ENCODE data around the gene TMEM140.
"Not testable (repeated sequence)": the region's sequence is repeated elsewhere in the genome, so short reads cannot be mapped to it uniquely, and the experiment has no call there.

The TMEM140 gene

GRCh38 chr7:135147899-135148721, at the start of gene TMEM140:
TSS of gene TMEM140 (plus strand) at chr7:135148072. CDS start at chr7:135164442, 16,370 bp downstream.
- no peak for DNase-seq (ENCODE audit: low read depth in 2 of 2)

DNA sequence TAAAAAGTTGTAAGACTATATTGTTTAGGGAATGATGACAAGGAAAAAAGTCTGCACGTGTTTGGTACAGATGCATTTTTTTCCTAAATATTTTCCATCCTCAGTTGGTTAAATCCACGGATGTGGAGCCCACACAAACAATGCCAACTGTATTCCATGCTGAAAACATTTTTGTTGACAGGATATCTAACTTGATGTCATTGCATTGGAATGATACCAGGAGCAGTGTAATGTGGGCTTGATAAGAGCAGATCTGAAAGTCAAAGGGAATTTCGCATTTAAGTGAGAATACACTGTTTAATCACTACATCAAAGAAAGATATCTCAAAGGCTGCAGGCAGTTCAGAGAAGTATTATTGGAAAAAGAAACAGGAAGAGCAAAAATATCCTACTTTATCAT, 49.5 kb upstream of the TMEM140 start:
- no peak for DNase-seq (ENCODE audit: low read depth in 2 of 2)

- DNase-seq (ENCODE audit: low read depth in 2 of 2): no peak
These were observed 47.0 kb upstream of the TMEM140 start for GRCh38 chr7:135100856-135101255.

- no peak for DNase-seq (ENCODE audit: low read depth in 2 of 2)
These were observed 45.5 kb upstream of the TMEM140 start for GRCh38 chr7:135102372-135102771.

DNA sequence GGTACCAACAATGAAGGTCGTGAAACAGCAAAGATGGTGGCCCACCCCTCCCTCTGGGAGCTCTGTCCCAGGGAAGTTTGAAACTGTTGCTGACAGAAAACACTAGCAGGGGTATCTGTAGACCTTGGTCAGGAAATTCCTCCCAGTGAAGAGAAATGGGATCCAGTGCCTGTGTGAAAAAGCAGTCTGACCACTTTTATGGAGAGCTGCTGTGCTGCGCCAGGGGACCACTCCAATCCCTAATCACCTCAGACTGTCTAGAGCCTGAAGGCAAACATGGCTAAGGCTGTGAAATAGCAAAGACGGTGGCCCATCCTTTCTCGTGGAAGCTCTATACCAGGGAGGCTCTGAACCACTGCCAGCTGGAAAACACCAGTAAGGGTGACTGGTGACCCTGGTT, 38.3 kb upstream of the TMEM140 start:
- DNase-seq (ENCODE audit: low read depth in 2 of 2): no peak

DNA sequence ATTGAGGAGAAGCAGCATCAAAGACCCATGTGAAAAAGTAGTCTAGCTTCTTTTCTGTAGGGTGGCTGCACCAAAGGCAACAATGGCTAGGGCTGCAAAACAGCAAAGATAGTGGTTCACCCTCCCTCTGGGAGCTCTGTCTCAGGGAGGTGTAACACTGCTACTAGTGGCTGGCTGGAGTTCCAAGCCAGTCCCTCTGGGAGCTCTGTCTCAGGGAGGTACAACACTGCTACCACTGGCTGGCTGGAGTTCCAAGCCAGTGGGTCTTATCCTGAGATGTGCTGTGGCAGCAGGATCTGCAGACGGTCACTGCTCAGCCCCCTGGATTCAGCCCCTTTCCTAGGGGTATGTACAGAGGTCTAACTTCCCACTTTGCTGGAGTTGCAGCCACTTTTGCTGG, 37.9 kb upstream of the TMEM140 start:
- no peak for DNase-seq (ENCODE audit: low read depth in 2 of 2)

- no peak for DNase-seq (ENCODE audit: low read depth in 2 of 2)
These were observed 36.5 kb upstream of the TMEM140 start for GRCh38 chr7:135111379-135111778.

GRCh38 chr7:135114622-135115021, 33.2 kb upstream of the TMEM140 start:
- DNase-seq (ENCODE audit: low read depth in 2 of 2): no peak

- no peak for DNase-seq (ENCODE audit: low read depth in 2 of 2)
These were observed 30.8 kb upstream of the TMEM140 start for GRCh38 chr7:135117096-135117495.

GRCh38 chr7:135121868-135122267, 26.0 kb upstream of the TMEM140 start:
- DNase-seq (ENCODE audit: low read depth in 2 of 2): no peak

- DNase-seq (ENCODE audit: low read depth in 2 of 2): not testable (repeated sequence)
These were observed 23.2 kb upstream of the TMEM140 start for GRCh38 chr7:135124631-135125030.

GRCh38 chr7:135128931-135129330, 18.9 kb upstream of the TMEM140 start:
- DNase-seq (ENCODE audit: low read depth in 2 of 2): no peak

GRCh38 chr7:135129579-135129978, 18.3 kb upstream of the TMEM140 start:
- DNase-seq (ENCODE audit: low read depth in 2 of 2): no peak

DNA sequence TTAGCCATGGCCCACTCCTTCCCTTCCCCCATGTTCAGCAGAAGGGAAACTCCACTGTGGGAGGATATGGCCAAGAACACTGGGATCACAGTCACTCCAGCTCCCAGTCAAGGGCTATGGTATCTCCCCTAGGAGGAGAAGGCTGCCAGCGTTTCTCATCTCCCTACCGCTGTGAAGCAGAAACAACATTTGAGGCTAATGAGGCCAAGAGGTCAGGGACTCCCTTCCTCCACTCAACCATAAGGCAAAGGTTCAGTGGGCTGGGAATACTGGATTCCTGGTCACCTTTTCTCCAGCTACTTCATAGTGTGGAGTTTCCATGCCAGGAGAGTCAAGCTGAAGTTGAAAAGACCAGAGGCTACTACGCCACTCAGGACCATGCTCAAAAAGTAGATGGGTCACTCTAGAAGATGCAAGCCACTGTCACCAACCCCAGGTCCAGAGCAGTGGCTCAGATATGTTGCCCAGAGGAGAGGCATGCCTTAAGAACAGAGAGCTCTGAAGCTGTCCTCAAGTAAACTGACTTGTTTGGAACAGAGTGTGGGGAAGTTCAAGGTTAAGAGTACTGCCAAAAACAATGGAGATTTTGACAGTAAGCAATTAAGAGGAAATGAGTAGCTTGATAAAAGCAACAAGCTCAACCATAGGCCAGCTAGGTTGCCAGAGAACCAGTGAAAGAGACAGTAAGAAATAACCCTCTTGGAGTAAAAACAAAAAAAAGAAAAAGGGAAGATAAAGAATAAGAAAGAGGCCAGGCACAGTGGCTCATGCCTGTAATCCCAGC, 3.8 kb upstream of the TMEM140 start:
- DNase-seq (ENCODE audit: low read depth in 2 of 2): no peak

- no peak for DNase-seq (ENCODE audit: low read depth in 2 of 2)
These were observed 452 bp upstream of the TMEM140 start for GRCh38 chr7:135147341-135147898.

DNA sequence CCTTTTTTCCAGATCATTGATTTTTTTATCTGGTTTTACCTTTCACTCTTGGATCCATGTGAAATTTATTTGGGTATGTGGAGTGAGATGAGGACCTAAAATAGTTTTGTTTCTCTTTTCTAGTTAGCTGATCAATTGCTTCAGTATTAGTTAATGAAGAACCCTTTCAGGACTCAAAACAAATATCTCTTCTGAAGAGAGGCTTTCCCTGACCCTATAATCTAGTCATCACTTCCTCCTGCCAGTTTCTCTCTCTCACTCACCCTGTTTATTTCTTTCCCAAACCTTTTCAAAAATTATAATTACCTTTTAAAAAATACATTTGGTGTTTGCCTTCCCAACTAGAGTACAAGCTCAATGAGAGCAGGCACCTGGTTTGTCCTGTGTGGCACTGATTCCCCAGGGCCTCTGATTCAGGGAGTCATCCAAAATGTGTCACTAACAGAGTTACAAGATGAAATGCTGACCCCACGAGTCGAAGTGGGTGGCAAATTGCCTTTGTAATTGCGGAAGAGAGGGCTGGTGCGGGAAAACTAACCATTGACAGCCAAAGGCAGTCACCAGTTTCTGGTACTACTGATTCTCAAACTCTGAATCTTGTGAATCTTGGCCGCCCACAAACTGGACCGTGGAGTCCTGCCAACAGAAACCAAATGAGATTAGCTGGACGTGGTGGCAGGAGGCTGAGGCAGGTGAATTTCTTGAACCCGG, 2.4 kb downstream of the TMEM140 start:
- DNase-seq (ENCODE audit: low read depth in 2 of 2): no peak

GRCh38 chr7:135151132-135151531, 3.3 kb downstream of the TMEM140 start:
- DNase-seq (ENCODE audit: low read depth in 2 of 2): no peak

GRCh38 chr7:135151533-135151932, 3.7 kb downstream of the TMEM140 start:
- DNase-seq (ENCODE audit: low read depth in 2 of 2): no peak

GRCh38 chr7:135152442-135152841, 4.6 kb downstream of the TMEM140 start:
- DNase-seq (ENCODE audit: low read depth in 2 of 2): no peak

DNA sequence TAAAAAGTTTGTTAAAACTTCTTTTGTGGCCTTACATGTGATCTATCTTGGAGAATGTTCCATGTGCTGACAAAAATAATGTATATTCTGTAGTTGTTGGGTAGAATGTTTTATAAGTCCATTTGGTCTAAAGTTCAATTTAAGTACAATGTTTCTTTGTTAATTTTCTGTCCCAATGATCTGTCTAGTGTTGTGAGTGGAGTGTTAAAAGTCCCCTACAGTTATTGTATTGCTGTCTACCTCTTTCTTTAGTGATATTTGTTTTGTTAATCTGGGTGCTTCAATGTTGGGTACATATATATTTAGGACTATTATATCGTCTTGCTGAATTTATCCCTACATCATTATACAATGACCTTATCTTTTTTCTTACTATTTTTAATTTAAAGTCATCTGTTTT, 6.9 kb downstream of the TMEM140 start:
- no peak for DNase-seq (ENCODE audit: low read depth in 2 of 2)

GRCh38 chr7:135156290-135156689, 8.4 kb downstream of the TMEM140 start:
- DNase-seq (ENCODE audit: low read depth in 2 of 2): no peak

- no peak for DNase-seq (ENCODE audit: low read depth in 2 of 2)
These were observed 10.3 kb downstream of the TMEM140 start for GRCh38 chr7:135158141-135158655.

Measured in stimulated activated CD8-positive, alpha-beta memory T cell treated with anti-CD3 and anti-CD28 coated beads, Interleukin-15, amount 100 ng/mL, for 48 hours (primary cell).